Stimulated activated naive CD8-positive, alpha-beta T cell treated with anti-CD3 and anti-CD28 coated beads, Interleukin-15, Interleukin-2, amounts not matched to agents 100 U/mL and 50 U/mL, for 24 hours (primary cell): ENCODE results near the gene FRMPD1.

Experiments used
- ATAC-seq: fragments of 150-1000 bp; cut with Tn5 transposase; one replicate; pipeline ENCODE4 v1.10.0; 2021
- DNase-seq: peaks from one replicate; pipeline ENCODE4 v3.0.0; 2021

Gene FRMPD1

GRCh38 chr9:37678789-37679273, 28.1 kb downstream of the FRMPD1 start:
- ATAC-seq, result no peak
- no peak for DNase-seq

GRCh38 chr9:37679649-37680402, 29.1 kb downstream of the FRMPD1 start:
- ATAC-seq (no peak), DNase-seq (no peak)

- DNase-seq, result no peak
- ATAC-seq, result no peak
These were observed 32.2 kb downstream of the FRMPD1 start for GRCh38 chr9:37682951-37683350.

GRCh38 chr9:37683531-37684371, 33.0 kb downstream of the FRMPD1 start:
- no peak for ATAC-seq

GRCh38 chr9:37692622-37693221, 42.0 kb downstream of the FRMPD1 start:
- ATAC-seq (no peak), DNase-seq (no peak)

More at GRCh38 chr9:37683531-37684371, 33.0 kb downstream of the FRMPD1 start:
- DNase-seq, result no peak

GRCh38 chr9:37693260-37693659, 42.5 kb downstream of the FRMPD1 start:
- DNase-seq, result no peak
- no peak for ATAC-seq

- DNase-seq (no peak), ATAC-seq (no peak)
These were observed 43.6 kb downstream of the FRMPD1 start for GRCh38 chr9:37694355-37694754.

- DNase-seq (no peak), ATAC-seq (no peak)
These were observed 45.8 kb downstream of the FRMPD1 start for GRCh38 chr9:37696528-37696927.

- DNase-seq, result no peak
- no peak for ATAC-seq
These were observed 49.4 kb downstream of the FRMPD1 start for GRCh38 chr9:37700131-37700530.

GRCh38 chr9:37700900-37701299, 50.1 kb downstream of the FRMPD1 start:
- DNase-seq (no peak), ATAC-seq (no peak)

- ATAC-seq (no peak), DNase-seq (no peak)
These were observed 55.0 kb downstream of the FRMPD1 start for GRCh38 chr9:37705787-37706186.

- ATAC-seq (peak; percentile 71), DNase-seq (no peak)
These were observed 55.5 kb downstream of the FRMPD1 start for GRCh38 chr9:37706290-37706689.

GRCh38 chr9:37707748-37708147, 57.0 kb downstream of the FRMPD1 start:
- no peak for DNase-seq
- ATAC-seq, result no peak

GRCh38 chr9:37710046-37710445, 59.3 kb downstream of the FRMPD1 start:
- ATAC-seq (no peak), DNase-seq (no peak)

- ATAC-seq (no peak), DNase-seq (no peak)
These were observed 64.5 kb downstream of the FRMPD1 start for GRCh38 chr9:37715260-37715659.

- ATAC-seq (no peak), DNase-seq (no peak)
These were observed 65.3 kb downstream of the FRMPD1 start for GRCh38 chr9:37715991-37716505.

GRCh38 chr9:37719526-37719925, 68.8 kb downstream of the FRMPD1 start:
- ATAC-seq (no peak), DNase-seq (no peak)

- ATAC-seq, result no peak
These were observed 76.3 kb downstream of the FRMPD1 start for GRCh38 chr9:37727013-37727412.

GRCh38 chr9:37729499-37729898, 78.7 kb downstream of the FRMPD1 start:
- DNase-seq (no peak), ATAC-seq (no peak)

More at GRCh38 chr9:37727013-37727412, 76.3 kb downstream of the FRMPD1 start:
- DNase-seq, result no peak

- ATAC-seq (no peak), DNase-seq (no peak)
These were observed 79.5 kb downstream of the FRMPD1 start for GRCh38 chr9:37730256-37730655.

- no peak for DNase-seq
- no peak for ATAC-seq
These were observed 80.1 kb downstream of the FRMPD1 start for GRCh38 chr9:37730839-37731238.

GRCh38 chr9:37732086-37732741, 81.5 kb downstream of the FRMPD1 start:
- no peak for ATAC-seq
- DNase-seq, result no peak
